Measurements from ENCODE around the gene ARMH3. TPM values are rescaled to one million over a fixed set of nuclear protein-coding genes. Genes with fewer than 3 reads are reported as not detected.

The ARMH3 gene
- total RNA-seq, 4 donors from 2014 or later: 11.9 to 18.4 (median 17.9) TPM

DNA sequence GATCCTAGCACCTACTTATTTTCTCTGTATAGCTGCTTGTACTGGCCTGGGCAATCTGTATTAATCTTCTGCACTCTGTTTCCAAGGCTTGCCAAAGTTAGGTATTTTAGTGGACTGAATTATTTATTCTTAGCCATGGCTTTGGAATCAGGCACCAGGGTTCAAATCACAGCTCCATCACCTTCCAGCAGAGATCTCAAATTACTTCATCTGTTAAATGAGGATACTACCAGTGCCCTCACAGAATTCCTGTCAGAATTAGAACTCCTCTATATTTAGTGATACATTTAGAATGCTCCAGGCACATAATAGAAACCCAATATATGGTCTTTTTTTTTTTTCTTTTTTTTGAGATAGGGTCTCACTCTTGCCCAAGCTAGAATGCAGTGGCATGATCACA is 17.6 kb downstream of the ARMH3 start:
- TF ChIP-seq, protein P1, sequence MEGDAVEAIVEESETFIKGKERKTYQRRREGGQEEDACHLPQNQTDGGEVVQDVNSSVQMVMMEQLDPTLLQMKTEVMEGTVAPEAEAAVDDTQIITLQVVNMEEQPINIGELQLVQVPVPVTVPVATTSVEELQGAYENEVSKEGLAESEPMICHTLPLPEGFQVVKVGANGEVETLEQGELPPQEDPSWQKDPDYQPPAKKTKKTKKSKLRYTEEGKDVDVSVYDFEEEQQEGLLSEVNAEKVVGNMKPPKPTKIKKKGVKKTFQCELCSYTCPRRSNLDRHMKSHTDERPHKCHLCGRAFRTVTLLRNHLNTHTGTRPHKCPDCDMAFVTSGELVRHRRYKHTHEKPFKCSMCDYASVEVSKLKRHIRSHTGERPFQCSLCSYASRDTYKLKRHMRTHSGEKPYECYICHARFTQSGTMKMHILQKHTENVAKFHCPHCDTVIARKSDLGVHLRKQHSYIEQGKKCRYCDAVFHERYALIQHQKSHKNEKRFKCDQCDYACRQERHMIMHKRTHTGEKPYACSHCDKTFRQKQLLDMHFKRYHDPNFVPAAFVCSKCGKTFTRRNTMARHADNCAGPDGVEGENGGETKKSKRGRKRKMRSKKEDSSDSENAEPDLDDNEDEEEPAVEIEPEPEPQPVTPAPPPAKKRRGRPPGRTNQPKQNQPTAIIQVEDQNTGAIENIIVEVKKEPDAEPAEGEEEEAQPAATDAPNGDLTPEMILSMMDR (IDR thresholded peaks at IDR 0.05; ENCODE audit: low read depth): no peak

DNA sequence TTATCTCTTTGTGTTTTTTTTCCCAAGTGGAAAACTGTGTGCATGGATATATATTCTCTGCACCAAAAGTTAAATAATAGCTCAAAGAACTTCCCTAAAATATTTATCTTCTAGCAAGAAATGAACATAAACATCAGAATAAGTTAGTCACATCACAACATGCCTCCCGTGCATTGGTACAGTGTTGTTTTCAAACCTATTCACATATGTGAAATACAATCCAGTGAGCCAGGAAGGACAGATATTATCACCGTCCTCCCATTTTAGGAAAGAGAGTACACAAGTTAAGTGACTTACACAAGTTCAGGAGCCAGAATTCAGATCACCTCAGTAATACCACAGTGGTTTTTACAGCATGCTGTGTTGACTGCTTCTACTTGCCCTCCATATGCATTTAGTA is 22.2 kb downstream of the ARMH3 start:
- TF ChIP-seq, protein P1 (IDR thresholded peaks at IDR 0.05; ENCODE audit: low read depth): no peak

DNA sequence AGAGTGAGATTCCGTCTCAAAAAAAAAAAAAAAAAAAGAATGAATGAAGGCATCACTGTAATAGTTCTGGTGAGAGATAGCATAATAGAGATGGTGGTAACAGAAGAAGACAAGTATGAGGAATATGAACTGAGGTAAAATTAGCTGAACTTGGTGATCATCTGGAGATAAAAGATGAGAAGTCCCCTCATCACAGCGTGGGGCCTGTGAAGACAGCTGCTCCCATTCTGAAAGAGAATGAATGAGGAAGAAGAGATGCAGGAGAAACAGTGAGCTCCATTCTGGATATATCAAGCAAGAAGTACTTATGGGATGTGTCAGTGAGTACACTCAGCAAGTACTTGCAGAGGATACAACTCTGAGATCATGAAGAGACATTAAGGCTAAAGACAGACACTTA is 28.7 kb downstream of the ARMH3 start:
- TF ChIP-seq, protein P1 (IDR thresholded peaks at IDR 0.05; ENCODE audit: low read depth): no peak

DNA sequence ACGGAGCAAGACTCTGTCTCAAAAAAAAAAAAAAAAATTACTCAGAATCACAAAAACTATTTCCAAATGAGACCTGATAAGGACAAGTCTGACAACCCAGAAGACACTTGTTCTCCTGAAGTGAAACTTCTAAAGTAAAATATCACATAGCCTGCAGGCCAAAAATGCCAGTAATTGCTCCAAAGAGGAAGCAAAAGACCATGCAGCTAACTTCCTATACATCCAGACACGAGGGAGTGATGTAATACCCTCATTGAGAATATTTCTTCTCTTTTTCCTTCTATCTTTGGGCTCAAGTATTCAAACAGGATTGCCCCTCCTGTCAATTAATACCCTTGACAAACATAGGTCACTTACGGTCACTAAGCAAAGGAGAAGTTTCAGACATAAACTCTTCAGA is 31.2 kb downstream of the ARMH3 start:
- TF ChIP-seq, protein P1 (IDR thresholded peaks at IDR 0.05; ENCODE audit: low read depth): no peak

DNA sequence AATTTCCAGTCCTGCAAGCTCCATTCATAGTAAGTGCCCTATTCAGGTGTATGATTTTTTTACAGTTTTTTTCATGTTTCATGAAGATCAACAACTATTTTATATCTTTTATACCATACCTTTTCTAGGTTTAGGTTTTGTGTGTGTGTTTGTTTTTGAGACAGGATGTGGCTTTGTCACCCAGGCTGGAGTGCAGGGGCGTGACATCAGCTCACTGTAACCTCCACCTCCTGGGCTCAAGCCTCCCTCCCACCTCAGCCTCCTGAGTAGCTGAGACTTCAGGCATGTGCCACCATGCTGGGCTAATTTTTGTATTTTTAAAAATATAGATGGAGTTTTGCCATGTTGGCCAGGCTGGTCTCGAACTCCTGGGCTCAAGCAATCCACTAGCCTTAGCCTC is 35.0 kb downstream of the ARMH3 start:
- TF ChIP-seq, protein P1 (IDR thresholded peaks at IDR 0.05; ENCODE audit: low read depth): no peak

DNA sequence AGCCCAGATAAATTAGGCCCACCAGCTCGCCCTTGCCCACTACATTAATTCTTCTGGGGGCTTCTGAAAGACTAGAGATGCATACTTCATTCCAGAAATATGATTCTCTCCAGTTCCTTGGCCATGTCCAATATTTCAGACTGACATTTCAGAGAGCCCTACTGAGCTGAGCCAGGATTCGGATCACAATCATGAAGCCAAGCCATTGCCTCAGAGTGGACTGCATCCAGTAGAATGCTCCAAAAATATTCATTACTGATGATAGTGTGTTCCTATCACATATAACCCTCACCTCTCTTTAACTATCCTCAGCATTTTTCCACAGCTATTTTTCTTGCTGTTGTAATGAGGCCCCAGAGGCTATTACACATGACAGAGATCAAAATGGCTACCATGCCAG is 38.7 kb downstream of the ARMH3 start:
- TF ChIP-seq, protein P1 (IDR thresholded peaks at IDR 0.05; ENCODE audit: low read depth): no peak

DNA sequence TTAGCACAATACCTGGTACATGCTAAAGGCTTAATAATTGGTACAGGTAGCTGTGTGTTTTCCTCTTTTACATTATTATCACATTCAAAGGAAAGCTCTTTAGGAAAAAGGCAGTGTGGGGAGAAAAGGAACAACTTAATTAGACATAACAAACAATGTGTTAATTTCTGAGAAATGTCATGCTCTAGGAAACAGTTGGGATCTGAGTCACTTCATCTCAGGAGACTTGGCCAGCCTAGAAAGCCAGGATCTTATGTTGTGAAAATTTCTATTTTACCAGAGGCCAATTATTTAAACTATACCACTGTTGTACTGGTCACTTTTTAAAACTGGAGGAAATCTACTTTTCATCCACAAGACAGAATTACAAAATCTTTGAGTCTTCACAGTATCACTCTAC is 39.6 kb downstream of the ARMH3 start:
- TF ChIP-seq, protein P1 (IDR thresholded peaks at IDR 0.05; ENCODE audit: low read depth): no peak
